DMS53 treated with DMSO at 0.1 percent for 48 hours (cell line): ENCODE measurements around the gene FAM168B.

Experiments
- DNase-seq: peaks from one replicate; lab custom pipeline; 2025; ENCODE audit not compliant: unreplicated experiment; lab: John Stamatoyannopoulos, UW

The FAM168B gene

DNA sequence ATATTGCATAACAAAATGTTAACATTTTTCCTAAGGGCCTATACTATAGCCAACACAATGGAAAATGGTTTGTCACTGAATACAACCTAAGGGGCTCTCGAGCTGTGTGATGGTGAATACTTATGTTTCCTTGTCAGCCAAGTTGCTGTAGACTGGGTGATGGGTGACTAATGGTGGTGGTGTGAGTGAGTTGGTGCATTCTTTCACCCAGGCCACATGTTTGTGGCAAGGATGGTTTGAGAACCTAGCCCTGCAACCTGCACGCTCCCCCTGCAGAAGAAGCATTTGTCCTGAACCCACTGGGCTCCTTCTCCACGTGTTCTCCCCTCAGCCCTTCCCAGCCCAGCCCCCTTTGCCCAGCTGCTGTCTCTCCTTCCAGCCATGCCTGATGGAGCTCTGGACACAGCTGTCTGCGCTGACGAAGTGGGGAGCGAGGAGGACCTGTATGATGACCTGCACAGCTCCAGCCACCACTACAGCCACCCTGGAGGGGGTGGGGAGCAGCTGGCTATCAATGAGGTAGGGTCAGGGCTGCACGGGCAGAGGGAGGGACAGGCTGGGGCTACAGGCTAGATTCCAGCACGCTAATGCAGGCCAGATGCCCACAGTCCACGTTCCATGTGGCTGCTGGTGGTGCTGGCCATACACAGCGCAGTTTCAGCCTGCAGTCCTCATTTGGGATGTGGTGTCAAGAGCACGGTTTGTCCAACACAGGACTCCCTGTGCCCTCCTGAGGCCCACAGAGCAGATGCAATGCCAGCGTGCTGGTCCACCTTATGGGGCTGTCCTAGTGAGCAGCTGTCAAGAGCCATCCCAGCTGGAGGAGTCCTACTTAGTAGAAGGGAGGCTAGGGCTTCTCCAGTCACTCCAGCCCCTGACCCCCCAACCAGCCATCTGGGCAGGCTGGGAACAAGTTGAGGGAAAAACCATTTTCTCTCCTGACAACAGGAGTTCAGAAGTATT lies 65.4 kb downstream of the FAM168B start:
- no peak for DNase-seq

DNA sequence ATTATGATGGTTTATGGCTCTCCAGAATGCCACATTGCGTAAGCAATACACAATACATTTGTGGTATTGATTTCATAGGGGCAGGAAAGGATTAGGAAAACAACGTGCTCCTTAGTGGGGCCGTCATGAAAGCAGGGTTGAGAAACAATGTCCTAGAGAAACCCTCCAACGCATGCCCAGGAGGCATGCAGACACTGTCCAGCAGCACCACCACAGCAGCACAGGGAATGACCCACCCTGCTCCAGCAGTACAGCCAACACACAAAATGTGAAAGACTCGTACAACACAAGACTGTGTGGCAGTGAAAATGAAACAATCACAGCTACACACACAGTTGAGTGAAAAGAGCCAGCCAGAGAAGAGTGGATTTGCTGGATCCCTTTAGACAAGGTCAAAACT lies 66.3 kb downstream of the FAM168B start:
- no peak for DNase-seq

DNA sequence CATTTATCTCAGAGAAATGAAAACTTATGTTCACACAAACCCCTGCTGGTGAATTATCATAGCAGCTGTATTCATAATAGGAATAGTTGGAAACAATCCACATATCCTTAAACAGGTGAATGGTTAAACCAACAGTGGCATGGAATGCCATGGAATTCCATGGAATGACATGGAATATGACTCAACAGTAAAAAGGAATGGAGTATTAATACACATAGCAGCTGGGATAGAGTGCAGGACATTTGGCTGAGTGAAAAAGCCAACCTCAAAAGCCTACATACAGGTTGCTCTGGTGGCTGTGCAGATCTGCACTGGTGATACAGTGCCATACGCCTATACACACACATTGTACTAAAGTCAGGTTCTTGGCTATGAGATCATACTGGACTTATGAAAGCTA lies 69.5 kb downstream of the FAM168B start:
- no peak for DNase-seq

DNA sequence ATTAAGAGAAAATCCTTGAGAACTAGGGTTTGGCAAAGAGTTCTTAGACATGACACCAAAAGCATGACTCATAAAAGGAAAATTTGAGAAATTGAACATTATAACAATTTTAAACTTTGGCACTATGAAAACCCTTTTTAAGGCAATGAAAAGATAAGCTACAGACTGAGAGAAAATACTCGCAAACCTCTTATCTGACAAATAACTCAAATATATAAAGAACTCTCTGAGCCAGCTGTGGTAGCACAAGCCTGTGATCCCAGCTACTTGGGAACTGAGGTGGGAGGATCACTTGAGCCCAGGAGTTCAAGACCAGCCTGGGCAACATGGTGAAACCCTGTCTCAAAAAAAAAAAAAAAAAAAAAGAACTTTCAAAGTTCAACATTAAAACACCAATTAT lies 70.5 kb downstream of the FAM168B start:
- DNase-seq = no peak

DNA sequence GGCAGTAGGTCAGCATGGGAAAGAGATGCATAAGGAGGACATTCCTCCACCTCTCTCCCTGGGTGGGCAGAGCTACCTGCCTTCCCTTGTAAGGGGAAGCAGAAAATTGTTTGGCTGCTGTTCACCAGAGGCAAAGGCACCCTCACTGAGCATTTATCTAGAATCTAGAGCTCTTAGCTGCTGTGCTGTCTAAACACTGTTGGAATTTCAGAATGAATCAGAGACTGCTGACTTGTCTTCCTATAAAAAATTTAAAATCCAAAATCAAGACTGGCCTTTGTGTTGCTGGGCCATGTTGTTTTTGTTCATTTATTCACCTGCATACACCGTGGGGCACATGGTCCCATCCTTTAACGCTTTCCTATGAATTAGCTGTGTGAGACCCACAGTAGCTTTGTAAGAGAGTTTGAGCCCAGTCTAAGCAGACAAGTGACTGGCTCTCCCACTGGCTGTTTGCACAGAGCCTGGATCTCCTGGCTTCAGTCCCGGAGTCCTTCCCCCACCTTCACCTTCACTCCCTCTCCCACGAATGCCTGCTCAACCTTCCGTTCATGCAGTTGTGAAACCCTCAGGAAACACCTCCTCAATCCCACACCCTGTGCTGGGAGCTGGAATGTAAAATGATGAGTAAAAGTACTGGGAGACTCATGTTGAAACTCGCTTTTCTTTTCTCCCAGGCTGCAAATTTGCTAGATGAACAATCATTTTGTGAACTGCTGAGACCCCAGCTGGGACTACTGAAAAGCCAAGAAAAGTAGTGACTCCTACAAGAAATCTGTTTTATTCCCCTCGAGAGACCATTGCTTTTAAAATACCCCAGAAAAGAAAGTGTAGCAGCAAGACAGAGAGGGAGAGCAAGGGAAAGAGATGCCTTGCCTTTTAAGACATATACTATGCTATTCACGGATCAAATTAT lies 76.2 kb downstream of the FAM168B start:
- no peak for DNase-seq

DNA sequence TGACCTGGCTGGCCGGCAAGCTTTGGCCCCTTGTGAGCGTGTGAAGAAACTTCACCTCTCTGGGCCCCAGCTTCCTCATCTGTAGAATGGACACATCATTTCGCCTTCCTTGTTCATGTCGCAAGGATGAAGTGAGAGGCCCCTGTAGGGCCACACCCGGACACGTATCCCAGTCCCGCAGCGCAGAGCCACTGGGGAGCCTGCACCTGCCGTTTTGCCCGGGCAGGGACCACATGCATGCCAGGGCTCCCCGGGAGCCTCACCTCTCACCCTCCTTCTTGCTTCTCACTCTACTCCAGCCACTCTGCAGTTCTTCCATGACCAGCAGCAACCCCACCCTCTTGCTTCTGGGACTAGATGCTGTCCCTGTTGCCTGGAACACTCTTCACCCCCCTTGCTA lies 77.5 kb downstream of the FAM168B start:
- DNase-seq = no peak

DNA sequence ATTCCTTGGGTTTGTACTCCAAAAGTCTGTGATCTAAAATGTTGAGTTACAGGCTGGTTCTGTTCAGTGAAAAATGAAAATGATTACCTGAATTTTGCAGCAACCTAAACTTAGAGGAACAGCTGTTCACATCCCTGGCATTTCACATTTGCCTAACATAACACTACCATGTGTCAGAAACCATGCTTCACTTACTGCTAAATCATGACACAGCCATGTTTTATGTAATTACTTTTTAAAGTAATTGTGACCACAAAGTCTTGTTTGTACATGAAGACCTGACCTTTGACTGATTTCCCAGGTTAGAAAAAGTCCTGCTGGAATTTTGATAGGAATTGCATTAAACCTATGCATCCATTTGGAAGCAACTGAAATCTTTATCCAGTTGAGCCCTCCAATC lies 79.1 kb downstream of the FAM168B start:
- DNase-seq = no peak

DNA sequence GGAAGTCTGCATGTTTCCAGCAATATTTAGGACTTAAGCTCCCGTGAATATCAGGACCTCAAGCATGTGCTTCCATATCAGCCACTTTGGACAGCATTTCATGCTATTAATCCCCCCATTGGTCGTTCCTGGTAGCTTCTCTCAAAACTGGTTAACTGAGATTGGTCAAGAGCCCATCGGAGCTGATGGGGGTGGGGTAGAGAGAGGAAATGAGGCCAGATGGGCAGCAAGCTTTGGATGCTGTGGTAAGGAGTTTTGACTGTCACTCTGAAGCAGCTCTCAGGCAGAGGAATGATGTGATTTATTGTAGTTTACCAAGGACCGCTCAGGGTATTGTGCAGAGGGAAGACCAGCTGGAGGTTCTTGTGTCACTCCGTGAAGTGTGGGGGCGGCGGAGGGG lies 81.8 kb downstream of the FAM168B start:
- DNase-seq = no peak

DNA sequence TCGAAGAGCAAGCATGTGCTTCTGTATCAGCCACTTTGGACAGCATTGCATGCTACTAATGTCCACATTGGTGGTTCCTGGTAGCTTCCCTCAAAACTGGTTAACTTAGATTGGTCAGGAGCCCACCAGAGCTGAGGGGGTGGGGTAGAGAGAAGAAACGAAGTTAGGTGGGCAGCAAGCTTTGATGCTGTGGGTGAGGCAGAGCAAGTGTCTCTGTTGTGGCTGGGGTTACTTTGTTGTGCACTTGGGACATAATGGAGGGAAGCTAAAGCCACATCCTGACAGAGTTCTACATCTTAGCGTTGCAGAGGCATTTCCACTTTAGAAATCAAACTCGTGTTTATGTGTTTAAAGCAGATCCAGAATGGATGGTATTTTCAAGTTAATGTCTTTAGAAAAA lies 82.7 kb downstream of the FAM168B start:
- DNase-seq = no peak

DNA sequence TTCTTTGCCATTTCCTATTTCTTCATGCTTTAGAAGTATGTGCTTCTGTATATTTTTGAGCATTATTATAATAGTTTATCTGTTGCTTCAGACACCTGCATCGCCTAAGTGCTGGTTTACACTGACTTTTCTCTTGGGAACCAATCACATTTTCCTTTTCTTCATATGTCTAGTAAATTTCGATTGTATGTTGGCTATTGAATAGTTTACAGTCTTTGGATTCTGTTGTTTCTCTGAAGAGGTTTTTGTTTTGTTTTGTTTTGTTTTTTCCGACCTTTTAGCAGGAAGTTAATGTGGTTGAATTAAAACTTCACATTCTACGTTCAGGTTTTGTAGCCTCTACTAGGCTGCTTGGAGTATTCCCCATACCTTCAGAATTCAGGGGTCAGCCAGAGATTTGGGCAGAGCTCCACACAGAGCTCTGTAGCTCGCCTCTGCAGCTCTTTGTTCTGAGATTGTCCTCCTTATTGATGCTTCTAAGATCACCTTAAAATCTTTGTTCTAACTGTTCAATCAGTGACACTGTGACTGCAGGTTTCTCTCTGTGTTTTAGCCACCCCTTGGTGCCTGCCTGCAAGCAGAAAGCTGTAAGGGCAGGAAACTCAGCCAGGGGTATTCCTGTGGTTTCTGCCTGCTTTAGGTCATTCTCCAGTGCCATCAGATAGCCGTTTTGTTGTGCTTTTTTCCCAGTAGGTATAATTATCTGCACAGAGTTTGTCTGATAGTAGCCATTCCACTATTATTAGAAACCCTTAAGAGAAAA lies 83.4 kb downstream of the FAM168B start:
- no peak for DNase-seq

DNA sequence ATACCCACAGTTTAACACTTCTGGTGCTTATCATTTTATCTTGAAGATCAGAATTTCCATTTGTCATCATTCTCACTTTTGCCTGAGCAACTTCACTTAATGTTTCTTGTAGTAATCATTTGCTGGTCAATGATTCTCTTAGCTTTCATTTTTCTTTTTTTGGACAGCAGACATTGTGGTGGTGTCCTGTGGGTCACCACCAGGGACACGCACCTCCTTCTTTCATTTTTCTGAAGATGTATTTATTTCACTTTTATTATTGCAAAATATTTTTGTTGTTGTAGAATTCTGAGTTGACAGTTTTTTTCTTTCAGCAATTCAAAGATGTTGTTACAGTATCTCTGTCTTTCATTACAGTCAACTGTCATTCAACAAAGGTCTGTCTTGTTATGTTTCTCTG lies 84.3 kb downstream of the FAM168B start:
- DNase-seq = no peak

DNA sequence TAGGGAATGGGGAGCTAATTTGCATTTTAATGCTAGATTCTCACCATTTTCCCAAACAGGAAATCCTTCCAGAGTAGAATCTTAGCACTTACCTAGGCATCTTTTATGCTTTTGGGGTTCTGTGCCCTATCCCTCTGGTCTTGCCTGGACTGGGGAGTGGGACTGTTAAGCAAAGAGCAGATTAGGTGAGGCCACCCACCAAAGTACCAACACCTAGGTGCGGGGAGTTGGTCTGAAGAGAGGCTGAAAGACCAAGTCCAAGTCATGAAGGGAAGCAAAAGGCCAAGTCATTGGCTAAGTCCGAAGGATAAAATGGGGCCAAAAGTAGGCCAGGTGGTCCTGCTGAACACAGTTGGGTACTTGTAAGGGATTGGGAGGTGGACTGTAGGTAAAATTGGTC lies 86.7 kb downstream of the FAM168B start:
- DNase-seq = no peak

DNA sequence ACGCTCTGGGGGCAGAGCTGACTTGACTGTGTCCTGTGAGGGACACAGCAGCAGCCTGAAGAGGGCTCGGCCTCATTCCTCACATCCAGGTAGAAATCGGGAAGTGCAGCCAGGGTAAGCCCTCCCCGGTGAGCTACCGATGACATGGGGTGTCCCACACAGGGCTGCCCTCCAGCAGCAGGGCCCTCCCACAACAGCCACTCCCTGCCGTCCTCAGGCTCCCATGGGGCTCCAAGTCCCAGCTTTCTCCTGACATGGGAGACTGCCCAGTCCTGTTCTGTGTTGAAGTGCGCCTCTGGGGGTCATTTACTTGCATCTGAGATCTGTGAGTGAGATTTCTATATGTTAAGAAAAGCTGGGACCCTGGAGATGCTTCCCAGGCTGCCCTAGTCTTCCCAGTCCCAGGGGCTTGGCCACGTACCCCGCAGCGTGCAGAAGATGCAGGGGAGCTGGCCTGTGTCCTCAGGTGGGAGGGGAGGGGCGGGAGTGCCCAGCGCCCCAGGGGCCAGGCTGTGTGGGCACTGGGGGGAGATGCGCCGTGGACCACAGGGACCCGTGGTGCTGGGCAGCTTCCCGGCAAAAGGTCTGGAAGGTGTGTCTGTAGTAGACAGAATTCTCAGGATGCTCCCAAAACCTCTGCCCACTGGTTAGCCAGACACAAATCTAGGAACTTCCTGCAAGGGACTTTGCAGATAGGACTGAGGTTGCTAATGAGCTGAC lies 87.9 kb downstream of the FAM168B start:
- DNase-seq = no peak

DNA sequence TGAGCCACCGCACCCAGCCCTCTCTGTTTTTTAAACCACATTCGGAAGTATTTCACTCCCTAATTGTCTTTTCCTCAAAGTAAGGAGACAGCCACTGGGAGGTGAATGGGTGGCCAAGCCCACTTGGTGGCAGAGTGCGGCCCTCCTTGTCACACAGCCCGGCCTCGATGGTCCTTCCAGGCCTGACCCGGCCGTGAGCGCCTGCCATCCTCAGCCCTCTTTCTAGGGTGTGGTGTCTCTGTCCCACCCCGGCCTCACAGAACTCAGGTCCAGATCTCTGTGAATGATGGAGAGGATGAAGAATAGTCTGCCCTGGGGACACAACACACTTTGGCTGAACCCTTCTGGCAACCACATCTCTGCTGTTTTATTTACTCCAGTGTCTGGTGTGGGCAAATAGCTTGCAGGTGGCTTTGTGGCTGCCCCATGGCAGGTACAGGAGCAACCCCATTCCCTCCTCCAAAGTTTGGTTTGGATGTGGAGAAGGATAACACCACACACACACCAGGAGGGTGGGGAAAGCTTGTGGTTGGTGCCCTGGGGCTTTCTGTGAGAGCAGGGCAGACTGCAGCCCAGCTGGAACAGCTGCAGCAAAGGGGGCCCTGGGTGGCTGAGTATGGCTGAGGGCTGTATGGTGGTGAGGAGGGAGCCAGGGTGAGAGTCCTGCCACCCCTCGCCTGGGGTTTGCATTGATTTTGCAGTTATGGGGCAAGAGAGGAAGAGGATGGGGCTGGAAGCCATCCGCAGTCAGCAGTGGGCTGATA lies 88.6 kb downstream of the FAM168B start:
- no peak for DNase-seq

DNA sequence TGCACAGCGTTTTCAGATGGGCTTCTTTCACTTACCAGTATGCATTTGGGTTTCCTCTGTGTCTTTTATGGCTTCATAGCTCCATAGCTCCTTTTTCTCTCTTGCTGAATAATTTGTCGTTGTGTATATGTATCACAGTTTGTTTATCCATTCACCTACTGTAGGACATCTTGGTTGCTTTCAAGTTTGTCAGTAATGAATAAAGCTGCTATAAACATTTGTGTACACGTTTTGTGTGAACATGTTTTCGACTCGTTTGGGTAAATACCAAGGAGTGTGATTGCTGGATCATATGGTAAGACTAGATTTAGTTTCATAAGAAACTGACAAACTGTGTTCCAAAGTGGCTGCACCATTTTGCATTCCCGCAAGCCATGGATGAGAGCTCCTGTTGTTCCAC lies 94.7 kb downstream of the FAM168B start:
- no peak for DNase-seq
